Tibial nerve (tissue), 4 donors: ENCODE results near the gene KLF3. TPM values are rescaled to one million over a fixed set of nuclear protein-coding genes. Genes with fewer than 3 reads are reported as not detected.

Experiments used
- DNase-seq, 2 donors: peaks; one replicate each; pipeline ENCODE4 v3.0.0-alpha.2; 2019; ENCODE audit warnings: low spot score in 2 of 2
- H3K27ac ChIP-seq, 4 donors: fragments of 200-600 bp; sonication (generic) in 3 of 4; one replicate each; pipeline ENCODE4 v1.5.1; 2017 to 2019; ENCODE audit warnings: mild to moderate bottlenecking in 1 of 4
- H3K27me3 ChIP-seq, 2 donors: fragments of 200-600 bp; sonication (generic) in 1 of 2; one replicate each; pipeline versions ENCODE4 v1.5.1 to v1.6.0; 2017 to 2019
- H3K36me3 ChIP-seq, 3 donors: fragments of 200-600 bp; sonication (generic); one replicate each; pipeline ENCODE4 v1.5.1; 2018 to 2019
- H3K4me1 ChIP-seq, 4 donors: fragments of 200-600 bp; sonication (generic) in 3 of 4; one replicate each; pipeline ENCODE4 v1.5.1; 2017 to 2019
- H3K4me3 ChIP-seq, 4 donors: fragments of 200-600 bp; sonication (generic) in 3 of 4; one replicate each; pipeline ENCODE4 v1.5.1; 2017 to 2019; ENCODE audit warnings: mild to moderate bottlenecking in 1 of 4, moderate library complexity in 1 of 4
- H3K9me3 ChIP-seq, 4 donors: fragments of 200-600 bp; sonication (generic) in 3 of 4; one replicate each; pipeline ENCODE4 v1.5.1; 2017 to 2019
- CTCF ChIP-seq, 5 experiments: fragments of 200-600 bp in 3 of 5; fragments of 450-650 bp in 2 of 5; sonication (generic) in 3 of 5; IDR thresholded peaks; one replicate each; pipeline ENCODE4 v1.5.1; 2016 to 2019; ENCODE audit warnings: antibody characterized with exemption in 5 of 5, mild to moderate bottlenecking in 3 of 5, moderate library complexity in 2 of 5
- EP300 ChIP-seq, 2 donors: sonication (generic); formaldehyde crosslinking; IDR thresholded peaks; one replicate each; pipeline ENCODE4 v1.6.1; 2017; ENCODE audit warnings: antibody characterized with exemption in 2 of 2, mild to moderate bottlenecking in 1 of 2
- POLR2A ChIP-seq, 2 donors: fragments of 450-650 bp; IDR thresholded peaks; one replicate each; pipeline ENCODE4 v1.6.1; 2017; ENCODE audit warnings: antibody characterized with exemption in 2 of 2, mild to moderate bottlenecking in 2 of 2, moderate library complexity in 2 of 2
- WGBS, 2 donors: methylation state at CpG; one replicate each; pipeline ENCODE4 v1.1.5; 2018; 5-methylcytosine and 5-hydroxymethylcytosine counted together
- total RNA-seq, 4 donors: library from RNA; depleted of rRNA; stranded (reverse); fragments of >200 nt; gene quantifications; one replicate each; pipeline ENCODE4 v1.1.0, GENCODE V29; 2016

The KLF3 gene
- total RNA-seq, 4 donors from 2014 or later = 36.3 to 70.1 (median 38.4) TPM

- DNase-seq = no peak
- H3K4me3 ChIP-seq = peak overlapping the region; percentile 63 to 88 (median 75)
- 19 to 21% methylated on average over 26 of the region's 26 CpGs for WGBS, 2 donors
Observed at GRCh38 chr4:38662522-38663089, 1.4 kb upstream of the KLF3 start.

GRCh38 chr4:38663090-38663800, 754 bp upstream of the KLF3 start:
- no peak for TF ChIP-seq EP300 (IDR thresholded peaks at IDR 0.05)
- TF ChIP-seq POLR2A (IDR thresholded peaks at IDR 0.05) = peak; percentile 71 to 81
- peak in 2 of 5 experiments; percentile 17 to 31 for TF ChIP-seq CTCF (IDR thresholded peaks at IDR 0.05)
- DNase-seq = peak in 1 of 2 donors; percentile 36

More at GRCh38 chr4:38662522-38663089, 1.4 kb upstream of the KLF3 start:
- Histone ChIP-seq H3K4me1 (peaks cover 0 to 32% (median 13%) of the 10 kb centered on the region in 4 donors), H3K27me3 (no peaks in the 10 kb centered on the region), H3K9me3 (no peaks in the 10 kb centered on the region), H3K27ac (peak overlapping the region; percentile 82 to 99 (median 94)), H3K36me3 (no peaks in the 10 kb centered on the region)
- TF ChIP-seq CTCF (IDR thresholded peaks at IDR 0.05) (no peak), POLR2A (IDR thresholded peaks at IDR 0.05) (no peak), EP300 (IDR thresholded peaks at IDR 0.05) (no peak)

GRCh38 chr4:38664706-38665401, 855 bp downstream of the KLF3 start:
- peaks cover 0 to 53% (median 33%) of the 10 kb centered on the region in 4 donors for H3K4me1 ChIP-seq
- peak; percentile 43 to 52 for DNase-seq
- TF ChIP-seq POLR2A (IDR thresholded peaks at IDR 0.05) (no peak), EP300 (IDR thresholded peaks at IDR 0.05) (peak in 1 of 2 donors; percentile 63)
- H3K27me3 ChIP-seq = no peaks in the 10 kb centered on the region
- peak overlapping the region; percentile 87 to 99 (median 96) for H3K27ac ChIP-seq
- WGBS, 2 donors = 0 to 1% methylated on average over 18 to 30 of the region's 53 CpGs
- no peaks in the 10 kb centered on the region for H3K9me3 ChIP-seq
- H3K4me3 ChIP-seq = peak overlapping the region; percentile 63 to 98 (median 86)
- H3K36me3 ChIP-seq = no peaks in the 10 kb centered on the region

More at GRCh38 chr4:38663090-38663800, 754 bp upstream of the KLF3 start:
- Histone ChIP-seq H3K9me3 (no peaks in the 10 kb centered on the region), H3K27me3 (no peaks in the 10 kb centered on the region), H3K36me3 (no peaks in the 10 kb centered on the region), H3K4me1 (peaks cover 0 to 39% (median 19%) of the 10 kb centered on the region in 4 donors), H3K4me3 (peak overlapping the region; percentile 63 to 88 (median 75)), H3K27ac (peak overlapping the region; percentile 82 to 99 (median 94))
- 0 to 1% methylated on average over 26 to 38 of the region's 85 CpGs for WGBS, 2 donors

- TF ChIP-seq EP300 (IDR thresholded peaks at IDR 0.05) (no peak), POLR2A (IDR thresholded peaks at IDR 0.05) (no peak), CTCF (IDR thresholded peaks at IDR 0.05) (no peak)
- DNase-seq = no peak
- Histone ChIP-seq H3K9me3 (no peaks in the 10 kb centered on the region), H3K27me3 (no peaks in the 10 kb centered on the region), H3K4me1 (peaks cover 4 to 62% (median 42%) of the 10 kb centered on the region in 4 donors), H3K36me3 (no peaks in the 10 kb centered on the region), H3K4me3 (peak overlapping the region; percentile 63 to 98 (median 86)), H3K27ac (peak overlapping the region; percentile 87 to 99 (median 96))
- WGBS, 2 donors = 14 to 15% methylated on average over 5 of the region's 5 CpGs
Observed at GRCh38 chr4:38665551-38666411, 1.8 kb downstream of the KLF3 start.

GRCh38 chr4:38666766-38667084, 2.7 kb downstream of the KLF3 start:
- H3K4me1 ChIP-seq = peaks cover 4 to 66% (median 51%) of the 10 kb centered on the region in 4 donors
- TF ChIP-seq CTCF (IDR thresholded peaks at IDR 0.05) = no peak
- TF ChIP-seq EP300 (IDR thresholded peaks at IDR 0.05) = no peak
- TF ChIP-seq POLR2A (IDR thresholded peaks at IDR 0.05) = no peak
- H3K36me3 ChIP-seq = no peaks in the 10 kb centered on the region
- WGBS, 2 donors = 7 to 9% methylated on average over 1 of the region's 1 CpG
- DNase-seq = no peak
- H3K27ac ChIP-seq = peak overlapping the region; percentile 82 to 99 (median 96)
- no peaks in the 10 kb centered on the region for H3K9me3 ChIP-seq
- no peaks in the 10 kb centered on the region for H3K27me3 ChIP-seq
- peak overlapping the region; percentile 11 to 98 (median 44) for H3K4me3 ChIP-seq
